ENCODE data around the gene OTUB1. TPM values are rescaled to one million over a fixed set of nuclear protein-coding genes. Genes with fewer than 3 reads are reported as not detected.

Gene OTUB1
- total and polyA plus RNA-seq, 2 of the 13 experiments (the other 11 are each of a cell fraction or from before 2014, with no cell fraction given), result 58.8 to 130 TPM

- FAIRE-seq (peak; percentile 49), DNase-seq (ENCODE audit: low spot score) (peak; percentile 43), ATAC-seq (peak; percentile 84)
- Histone ChIP-seq H3K27me3 (ENCODE audit: control insufficient read depth in 1 of 2, insufficient read depth in 2 of 2, low read length in 2 of 2) (no peaks in the 10 kb centered on the region), H3K4me2 (ENCODE audit: low read depth, low read length) (peak overlapping the region; percentile 55), H3K79me2 (ENCODE audit: insufficient read depth, low read length) (peaks cover 34% of the 10 kb centered on the region), H3K4me3 (replicated peaks in 1 of 3; ENCODE audit: insufficient read depth in 1 of 3, low read depth in 2 of 3, low read length in 3 of 3) (peak overlapping the region in 1 of 3 experiments; percentile 1; a peak in 1 of 6 replicates), H3K9ac (ENCODE audit: insufficient read depth, low read depth, low read length) (no peak overlapping the region), H4K20me1 (ENCODE audit: insufficient read depth, low read length) (peaks cover 11% of the 10 kb centered on the region; the same call in 1 of the 2 replicates), H3K27ac (ENCODE audit: extremely low read length, insufficient read depth, low read length) (peak overlapping the region; percentile 54), H3K4me1 (ENCODE audit: insufficient read depth, low read length) (peaks cover 34% of the 10 kb centered on the region), H3K9me3 (ENCODE audit: low read length) (no peaks in the 10 kb centered on the region), H3K36me3 (replicated peaks in 1 of 2; ENCODE audit: control insufficient read depth in 1 of 2, insufficient read depth in 2 of 2, low read length in 2 of 2) (peaks cover 5 to 18% of the 10 kb centered on the region in 2 experiments), H2AFZ (ENCODE audit: low read length) (no peak overlapping the region)
- in situ Hi-C loops (cut with HindIII; ENCODE audit: extremely low pct_ligation_motif_present, low pct_unique_long_range_greater_than_20kb), result loop anchor here (10.0 kb wide), 1 partner anchor 110 kb away; the partner anchor contains the start of gene MARK2
- 61% methylated on average over 3 of the region's 8 CpGs for WGBS (ENCODE audit: low lambda C conversion rate)
- ChIA-PET CTCF (ENCODE audit: low intra/inter-chr PET ratio, low total read pairs) (interaction anchor here (2.0 kb wide), 1 partner anchor 107 kb away, joined by 15 read pairs; the partner anchor contains the start of gene MARK2), POLR2A (interaction anchor here (1.1 to 2.7 kb wide), 12 partner anchors 10 to 178 kb away, joined by 3 to 12 read pairs (median 6); partner anchors contain the start of genes MARK2, RCOR2 and ZFTA)
- no TSS peak for BruUV-seq (replicated peaks)
- intact Hi-C loops (cut with micrococcal nuclease; ENCODE audit: unreplicated experiment), result loop anchor here (1.0 to 5.0 kb wide), 3 partner anchors 108 to 178 kb away; partner anchors contain the start of gene ZFTA
- TF ChIP-seq ZNF124 (CRISPR knock-in tag; IDR thresholded peaks at IDR 0.05) (no peak), ZNF619 (CRISPR knock-in tag; IDR thresholded peaks at IDR 0.05) (no peak), SIX1 (CRISPR knock-in tag; IDR thresholded peaks at IDR 0.05; ENCODE audit: borderline replicate concordance) (no peak), ZFP41 (CRISPR knock-in tag; IDR thresholded peaks at IDR 0.05; ENCODE audit: borderline replicate concordance) (no peak), ZNF572 (CRISPR knock-in tag; IDR thresholded peaks at IDR 0.05) (no peak), RNF2 (conservative IDR thresholded peaks at IDR 0.05; ENCODE audit: low read depth) (0 out of 2 replicates have a peak, but pooled peaks have one; percentile 34), KLF13 (CRISPR knock-in tag; IDR thresholded peaks at IDR 0.05) (no peak), AGO2 (optimal IDR thresholded peaks at IDR 0.05; ENCODE audit: low read depth, low read length) (no peak), GABPB1 (CRISPR knock-in tag; IDR thresholded peaks at IDR 0.05) (0 out of 2 replicates have a peak, but pooled peaks have one; percentile 18), SNAPC2 (CRISPR knock-in tag; IDR thresholded peaks at IDR 0.05) (no peak), ZNF605 (CRISPR knock-in tag; IDR thresholded peaks at IDR 0.05) (no peak), HNF4G (IDR thresholded peaks at IDR 0.05; ENCODE audit: borderline replicate concordance, low read depth, low read length) (0 out of 2 replicates have a peak, but pooled peaks have one; percentile 12), HNF4G (CRISPR knock-in tag; IDR thresholded peaks at IDR 0.05; ENCODE audit: borderline replicate concordance, low read depth) (no peak), KLF16 (CRISPR knock-in tag; IDR thresholded peaks at IDR 0.05) (0 out of 4 replicates have a peak, but pooled peaks of 1 of the 2 experiments have one; percentile 1), HMGA1 (CRISPR knock-in tag; conservative IDR thresholded peaks at IDR 0.05) (no peak), THRA (CRISPR knock-in tag; IDR thresholded peaks at IDR 0.05; ENCODE audit: borderline replicate concordance) (peak; percentile 100), FOXC1 (CRISPR knock-in tag; IDR thresholded peaks at IDR 0.05; ENCODE audit: borderline replicate concordance) (0 out of 2 replicates have a peak, but pooled peaks have one; percentile 25), ZMYM3 (CRISPR knock-in tag; IDR thresholded peaks at IDR 0.05) (no peak), MYC (CRISPR knock-in tag; IDR thresholded peaks at IDR 0.05; ENCODE audit: borderline replicate concordance) (peak; percentile 76; the same call in 1 of the 2 replicates), KDM2A (CRISPR knock-in tag; IDR thresholded peaks at IDR 0.05; ENCODE audit: borderline replicate concordance, low read depth) (no peak), ZBTB7A (CRISPR knock-in tag; IDR thresholded peaks at IDR 0.05) (peak; percentile 28; the same call in 1 of the 2 replicates), ZNF850 (CRISPR knock-in tag; conservative IDR thresholded peaks at IDR 0.05) (0 out of 2 replicates have a peak, but pooled peaks have one; percentile 47), ATF6 (CRISPR knock-in tag; conservative IDR thresholded peaks at IDR 0.05) (no peak)
These were observed 41.3 kb upstream of the OTUB1 start for GRCh38 chr11:63944987-63945386.
